GM12874 (cell line): Measurements from ENCODE around the gene RUFY3.
A peak's percentile ranks its signal among the peaks of the same experiment; 100 is the strongest.

Source experiments
- TF ChIP-seq, protein P1 (sequence below): IDR thresholded peaks from 2 replicates; pipeline ENCODE4 v1.5.1; 2011; ENCODE audit warnings: low read depth, mild to moderate bottlenecking, control low read depth, low read length, moderate library complexity; ENCODE audit not compliant: insufficient read depth

The RUFY3 gene

GRCh38 chr4:70704215-70704930 lies 17.4 kb upstream of the RUFY3 start:
- TF ChIP-seq, protein P1, sequence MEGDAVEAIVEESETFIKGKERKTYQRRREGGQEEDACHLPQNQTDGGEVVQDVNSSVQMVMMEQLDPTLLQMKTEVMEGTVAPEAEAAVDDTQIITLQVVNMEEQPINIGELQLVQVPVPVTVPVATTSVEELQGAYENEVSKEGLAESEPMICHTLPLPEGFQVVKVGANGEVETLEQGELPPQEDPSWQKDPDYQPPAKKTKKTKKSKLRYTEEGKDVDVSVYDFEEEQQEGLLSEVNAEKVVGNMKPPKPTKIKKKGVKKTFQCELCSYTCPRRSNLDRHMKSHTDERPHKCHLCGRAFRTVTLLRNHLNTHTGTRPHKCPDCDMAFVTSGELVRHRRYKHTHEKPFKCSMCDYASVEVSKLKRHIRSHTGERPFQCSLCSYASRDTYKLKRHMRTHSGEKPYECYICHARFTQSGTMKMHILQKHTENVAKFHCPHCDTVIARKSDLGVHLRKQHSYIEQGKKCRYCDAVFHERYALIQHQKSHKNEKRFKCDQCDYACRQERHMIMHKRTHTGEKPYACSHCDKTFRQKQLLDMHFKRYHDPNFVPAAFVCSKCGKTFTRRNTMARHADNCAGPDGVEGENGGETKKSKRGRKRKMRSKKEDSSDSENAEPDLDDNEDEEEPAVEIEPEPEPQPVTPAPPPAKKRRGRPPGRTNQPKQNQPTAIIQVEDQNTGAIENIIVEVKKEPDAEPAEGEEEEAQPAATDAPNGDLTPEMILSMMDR = peak; percentile 51

DNA sequence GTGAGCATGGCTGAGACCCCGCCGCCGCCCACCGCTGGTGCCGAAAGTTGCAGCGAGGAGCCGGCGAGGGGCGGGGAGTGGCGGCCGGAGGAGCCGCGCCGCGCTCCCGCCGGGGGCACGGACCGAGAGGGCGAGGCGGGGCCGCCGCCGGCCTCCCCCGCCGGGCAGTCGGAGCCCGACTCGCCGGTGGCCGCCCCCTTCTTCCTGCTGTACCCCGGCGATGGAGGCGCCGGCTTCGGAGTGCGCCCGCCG lies 16.9 kb upstream of the RUFY3 start:
- TF ChIP-seq, protein P1 = no peak

GRCh38 chr4:70705183-70706043 lies 16.4 kb upstream of the RUFY3 start:
- TF ChIP-seq, protein P1 = no peak

DNA sequence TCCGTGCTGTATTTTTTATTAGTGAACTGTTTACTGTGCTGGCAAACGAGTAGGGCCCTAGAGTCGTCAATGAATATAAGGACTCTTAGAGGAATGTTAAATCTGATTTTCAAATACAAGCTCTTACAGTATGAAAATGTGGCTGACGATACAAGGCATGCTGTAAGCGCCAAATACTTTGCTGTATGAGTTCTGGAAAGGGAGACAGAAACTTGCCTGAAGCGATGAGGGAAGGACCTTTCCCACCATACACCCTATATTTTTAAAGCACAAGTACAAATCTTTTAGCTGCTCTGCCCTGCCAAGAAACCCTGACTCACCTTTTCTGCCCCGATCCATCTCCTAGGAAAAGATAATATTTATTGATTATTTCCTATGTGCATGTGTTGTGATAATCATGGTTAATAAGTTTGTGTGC lies 15.7 kb upstream of the RUFY3 start:
- TF ChIP-seq, protein P1 = no peak

GRCh38 chr4:70706516-70706915 lies 15.2 kb upstream of the RUFY3 start:
- TF ChIP-seq, protein P1 = no peak

DNA sequence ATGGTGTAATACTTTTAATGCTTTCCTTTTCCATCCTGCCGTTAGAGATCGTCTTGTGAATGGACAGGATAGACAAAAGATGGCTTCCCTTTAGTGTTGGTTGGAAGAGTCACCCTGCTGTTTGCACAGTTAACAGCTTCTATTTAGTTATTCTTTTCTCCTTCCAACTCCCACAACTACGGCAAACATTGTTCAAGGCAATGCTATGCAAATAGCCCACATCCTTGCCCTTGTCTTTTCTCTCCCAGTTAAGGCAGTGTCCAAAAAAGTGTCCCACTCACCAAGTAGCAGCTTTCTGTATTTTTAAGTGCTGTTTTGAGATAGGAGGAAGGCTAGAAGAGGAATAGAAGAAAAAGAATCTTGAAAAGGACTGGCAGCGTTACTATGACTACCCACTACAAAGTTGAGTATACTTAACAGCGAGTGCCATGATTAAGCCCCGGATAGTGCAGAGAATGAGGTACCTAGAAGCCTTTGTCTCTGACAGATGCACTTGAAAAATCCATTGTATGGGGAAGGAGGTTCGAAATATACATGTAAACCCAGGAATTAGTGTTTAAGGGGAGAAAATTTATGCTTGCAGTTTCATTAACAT lies 12.1 kb upstream of the RUFY3 start:
- TF ChIP-seq, protein P1 = no peak

DNA sequence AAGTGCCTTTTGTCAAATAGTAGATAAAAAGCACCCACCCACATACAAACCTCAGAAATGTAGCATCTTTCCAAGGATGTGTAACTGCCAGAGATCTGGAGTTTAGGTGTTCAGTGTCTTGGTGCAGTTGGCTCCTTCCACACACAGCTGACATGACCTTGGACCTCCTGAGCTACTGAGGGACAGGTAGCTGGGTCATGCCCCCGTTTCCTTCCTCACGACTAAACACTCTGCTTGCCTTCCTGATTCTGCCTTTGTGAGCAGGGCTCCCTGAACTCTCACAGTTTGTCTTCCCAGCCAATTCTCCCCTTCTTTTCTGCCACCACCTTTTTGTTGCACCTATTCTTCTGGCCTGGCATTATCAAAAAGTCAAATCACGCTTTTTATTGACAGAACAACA lies 10.2 kb upstream of the RUFY3 start:
- TF ChIP-seq, protein P1 = no peak
